GM21515 (cell line): ENCODE results near the gene KRT39.
"Not testable (repeated sequence)": the region's sequence is repeated elsewhere in the genome, so short reads cannot be mapped to it uniquely, and the experiment has no call there.

Experiments
- ATAC-seq: cut with Tn5 transposase; IDR thresholded peaks from one replicate; pipeline ENCODE4 v1.9.1; 2021; ENCODE audit not compliant: unreplicated experiment

The KRT39 gene

DNA sequence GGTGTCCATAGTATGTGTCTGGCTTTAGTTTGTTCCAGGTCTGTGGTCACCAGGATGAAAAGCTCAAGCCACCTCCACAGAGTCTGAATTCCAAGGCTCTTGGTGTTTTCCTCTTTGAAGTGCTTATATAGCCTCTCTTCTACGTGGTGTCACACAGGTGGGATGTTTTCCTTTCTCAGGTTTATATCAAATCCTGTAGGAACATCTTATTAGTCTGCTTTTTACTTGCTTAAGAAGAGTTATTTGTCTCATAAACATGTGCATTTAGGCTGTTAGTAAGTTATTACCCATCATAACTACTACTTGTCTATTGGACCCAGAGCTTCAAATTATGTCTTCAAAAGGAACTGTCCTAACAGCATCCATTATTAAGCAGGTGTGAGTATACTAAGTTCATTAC lies at the start of gene KRT39:
KRT39 (minus strand) TSS at position 101 of the 400 bp plus-strand sequence; CDS start at position 9, 92 bp downstream.
- no peak for ATAC-seq

DNA sequence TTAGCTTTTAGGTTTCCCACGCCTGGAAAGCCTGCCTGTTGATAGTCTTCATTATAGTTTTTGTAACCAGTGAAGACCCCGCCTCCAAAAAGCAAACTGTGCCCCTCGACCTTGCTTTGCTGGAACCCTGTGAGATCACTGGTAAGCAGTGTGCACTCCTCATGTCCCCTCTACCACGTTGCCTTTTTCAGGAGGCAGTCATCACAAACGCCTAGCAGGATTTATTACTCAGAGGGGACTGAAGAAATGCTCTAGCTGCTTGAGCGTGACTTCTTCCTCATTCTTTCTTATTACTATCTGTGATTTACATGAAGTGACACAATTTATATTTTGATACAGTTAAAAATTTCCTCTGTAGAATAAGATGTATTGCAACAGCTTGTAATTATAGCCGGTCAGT lies 48.7 kb upstream of the KRT39 start:
- ATAC-seq = no peak

DNA sequence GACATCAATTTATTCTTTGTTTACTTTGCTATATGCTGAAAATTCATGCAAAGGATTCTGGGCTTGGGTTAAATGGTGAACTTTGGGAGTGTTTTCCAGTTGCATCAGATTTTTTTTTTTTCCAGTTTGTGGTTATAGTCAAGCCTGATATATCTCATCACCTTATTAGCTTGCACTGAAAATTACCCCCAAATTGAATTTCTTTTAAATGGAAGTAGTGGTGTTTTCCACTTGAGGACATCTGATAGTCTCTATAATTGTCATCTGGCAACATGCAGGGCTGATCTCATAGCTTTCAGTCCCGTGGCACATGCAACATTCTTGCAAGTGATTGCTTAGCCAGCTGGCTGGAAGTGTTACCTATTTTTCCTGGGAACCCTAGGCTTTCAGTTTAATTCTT lies 46.9 kb upstream of the KRT39 start:
- no peak for ATAC-seq

GRCh38 chr17:41013181-41013580 lies 46.4 kb upstream of the KRT39 start:
- ATAC-seq = no peak

- ATAC-seq = no peak
Measured at GRCh38 chr17:41012326-41013120, 45.8 kb upstream of the KRT39 start.

DNA sequence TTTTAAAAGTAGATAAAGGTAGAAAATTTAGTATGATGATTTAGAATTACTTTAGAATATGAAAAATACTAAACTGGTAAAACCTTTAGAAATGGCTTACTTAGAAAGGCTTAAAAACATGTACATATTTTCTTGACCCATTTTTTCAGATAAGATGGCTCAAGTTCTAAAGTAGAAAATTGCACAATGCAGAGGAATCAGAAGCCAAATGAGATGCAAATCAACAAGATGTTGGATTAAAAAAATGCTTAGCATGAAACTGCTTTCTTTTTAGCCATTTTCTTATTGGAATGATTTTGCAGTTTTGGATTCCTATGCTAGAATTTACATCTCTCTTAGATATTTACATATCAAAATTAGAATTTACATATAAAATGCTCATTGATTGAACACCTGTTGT lies 43.7 kb upstream of the KRT39 start:
- ATAC-seq = no peak

- no peak for ATAC-seq
Measured at GRCh38 chr17:41009936-41010335, 43.2 kb upstream of the KRT39 start.

DNA sequence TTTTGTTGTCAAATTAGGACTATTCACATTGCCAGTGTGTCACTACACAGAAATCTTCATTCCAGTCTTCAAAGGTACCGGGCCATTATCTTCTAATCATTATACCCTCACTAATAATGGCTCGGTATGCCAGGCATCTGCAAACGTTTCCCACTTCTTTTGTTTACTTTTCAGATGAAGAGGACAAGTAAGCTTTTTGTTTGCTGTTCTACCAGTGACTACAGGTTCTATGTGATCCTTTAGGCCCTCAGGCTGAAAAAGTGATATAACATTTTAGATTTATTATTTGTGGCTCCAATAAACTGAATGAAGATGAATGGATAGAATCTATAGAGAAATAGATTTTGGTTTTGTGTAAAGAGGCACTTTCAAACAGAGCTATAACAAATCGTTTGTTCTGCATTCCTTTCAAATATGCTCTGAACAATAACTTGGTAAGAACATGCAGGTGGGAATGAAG lies 42.6 kb upstream of the KRT39 start:
- ATAC-seq = no peak

DNA sequence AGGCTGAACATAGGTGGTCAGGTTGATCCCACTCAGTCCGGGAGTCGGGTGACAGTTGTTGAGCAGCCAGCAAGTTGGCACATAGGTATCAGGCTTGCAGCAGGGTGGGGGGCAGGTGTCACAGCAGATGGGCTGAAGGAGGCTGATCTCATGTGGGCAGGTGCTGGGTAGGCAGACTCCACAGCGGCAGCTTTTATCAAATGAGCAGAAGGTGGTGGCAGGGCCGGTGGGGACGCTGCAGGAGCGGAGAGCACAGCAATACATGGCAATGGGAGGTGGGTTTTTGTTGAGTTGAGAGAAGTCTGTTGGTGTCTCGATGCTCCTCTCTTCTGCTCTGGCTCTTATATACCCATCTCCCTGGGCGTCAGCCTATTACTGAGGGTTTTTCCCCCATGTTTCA lies 42.1 kb upstream of the KRT39 start, which contains the start of gene KRTAP3-1:
KRTAP3-1 (minus strand) TSS at position 318 of the 400 bp plus-strand sequence; CDS start at position 264, 54 bp downstream.
- no peak for ATAC-seq

DNA sequence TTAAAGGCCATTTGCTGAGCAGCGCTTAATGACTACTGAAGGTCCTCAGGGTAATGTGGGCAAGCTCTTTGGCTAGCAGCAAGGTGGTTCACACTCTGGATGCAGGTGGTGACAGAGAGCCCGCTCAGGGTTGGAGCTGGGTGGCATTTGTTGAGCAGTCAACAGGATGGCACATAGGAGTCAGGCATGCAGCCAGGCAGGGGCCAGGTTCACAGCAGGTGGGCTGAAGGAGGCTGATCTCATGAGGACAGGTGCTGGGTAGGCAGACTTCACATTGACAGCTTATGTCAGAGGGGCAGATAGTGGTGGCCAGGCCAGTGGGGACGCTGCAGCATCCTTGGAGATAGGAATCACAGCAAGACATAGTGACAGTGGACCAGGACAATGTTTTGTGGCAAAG lies 37.6 kb upstream of the KRT39 start:
- no peak for ATAC-seq

GRCh38 chr17:41003926-41004325 lies 37.2 kb upstream of the KRT39 start:
- no peak for ATAC-seq

DNA sequence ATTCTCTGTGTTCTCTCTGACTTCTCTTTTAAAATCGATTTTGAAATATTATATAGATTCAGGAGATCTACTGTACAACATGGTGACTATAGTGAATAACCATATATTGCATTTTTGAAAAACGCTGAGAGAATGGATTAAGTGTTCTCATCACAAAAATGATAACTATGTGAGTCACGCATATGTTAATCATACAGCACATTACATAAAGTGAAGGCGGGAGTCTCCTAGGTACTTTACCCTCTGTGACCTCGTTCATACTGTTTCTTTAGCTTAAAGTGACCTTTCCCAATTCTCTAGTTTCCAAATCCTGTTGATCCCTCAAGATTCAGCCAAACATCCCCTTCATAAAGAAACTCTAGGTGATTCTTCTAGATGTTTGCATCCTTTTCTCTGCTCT lies 36.1 kb upstream of the KRT39 start:
- no peak for ATAC-seq

GRCh38 chr17:41001795-41002194 lies 35.0 kb upstream of the KRT39 start:
- ATAC-seq = no peak

GRCh38 chr17:40999563-40999962 lies 32.8 kb upstream of the KRT39 start, which contains the start of gene KRTAP3-2:
Gene KRTAP3-2, minus strand, starts transcription at chr17:40999906. Its CDS starts 53 bp downstream, at chr17:40999853.
- ATAC-seq = not testable (repeated sequence)

DNA sequence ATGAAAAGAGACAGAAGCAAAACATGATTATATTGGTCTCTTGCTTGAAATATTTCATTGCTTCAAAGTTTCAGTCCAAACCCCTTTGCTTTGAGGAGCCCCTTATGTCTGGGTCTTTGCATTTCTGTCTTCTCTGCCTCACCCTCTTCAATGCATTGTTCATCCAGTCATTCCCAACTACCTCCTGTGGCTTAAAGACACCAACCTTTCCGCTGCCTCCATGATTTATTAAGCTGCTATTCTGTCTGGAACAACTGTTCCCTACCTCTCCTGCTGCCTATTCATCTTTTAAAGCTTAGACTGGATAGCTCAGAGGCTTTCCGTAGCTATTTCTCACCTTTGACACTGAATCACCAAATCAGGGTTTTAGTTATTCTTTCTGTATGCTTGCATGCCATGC lies 30.6 kb upstream of the KRT39 start:
- ATAC-seq = no peak

DNA sequence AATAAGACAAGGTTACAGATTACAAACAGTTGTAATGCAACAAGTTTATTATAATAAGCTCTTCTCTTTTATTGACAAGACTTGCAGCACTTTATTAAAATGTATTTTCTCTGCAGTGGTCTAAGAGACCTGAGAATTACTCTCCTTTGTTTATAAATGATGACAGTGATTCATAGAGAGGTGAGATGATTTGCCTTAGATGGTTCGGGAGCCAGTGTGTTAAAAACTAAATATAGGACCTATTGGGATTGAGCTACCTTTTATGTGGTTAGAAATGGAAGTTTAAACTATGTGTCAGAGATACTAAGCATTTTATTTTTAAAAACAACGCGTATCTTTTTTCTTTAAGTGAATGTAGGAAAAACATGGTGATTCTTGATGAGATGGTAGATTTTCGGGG lies 30.1 kb upstream of the KRT39 start:
- no peak for ATAC-seq

- ATAC-seq = no peak
Measured at GRCh38 chr17:40995116-40995515, 28.4 kb upstream of the KRT39 start.

- ATAC-seq = no peak
Measured at GRCh38 chr17:40993839-40994238, 27.1 kb upstream of the KRT39 start, which contains the start of gene KRTAP3-3. Gene KRTAP3-3, minus strand, starts transcription at chr17:40994164. Its CDS starts 67 bp downstream, at chr17:40994097.

GRCh38 chr17:40993084-40993483 lies 26.3 kb upstream of the KRT39 start:
- no peak for ATAC-seq

- no peak for ATAC-seq
Measured at GRCh38 chr17:40992666-40993065, 25.9 kb upstream of the KRT39 start.

- no peak for ATAC-seq
Measured at GRCh38 chr17:40986920-40987319, 20.2 kb upstream of the KRT39 start.

DNA sequence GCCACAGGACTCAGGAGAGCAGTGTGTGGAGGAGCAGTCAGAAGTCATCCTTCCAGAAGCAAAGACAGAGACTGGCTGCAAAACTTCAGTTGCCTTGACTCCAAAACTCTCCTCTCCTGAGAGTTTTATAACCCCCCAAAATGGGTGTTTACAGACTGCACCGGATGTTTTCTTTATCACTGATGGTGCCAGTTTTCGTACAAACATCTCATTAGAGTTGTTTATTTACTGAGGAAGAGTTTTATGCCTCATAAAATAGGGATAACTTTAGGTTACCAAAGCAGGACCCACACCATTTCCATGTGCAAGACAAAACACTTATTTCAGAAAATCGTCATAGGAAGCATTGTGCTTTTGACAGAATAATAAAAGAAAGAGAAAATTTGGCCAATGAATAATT lies 17.5 kb upstream of the KRT39 start, which contains the start of gene KRT40:
KRT40 (minus strand) TSS at position 101 of the 400 bp plus-strand sequence; CDS start at position 48, 53 bp downstream.
- ATAC-seq = no peak
